HEK293 (cell line): Measurements from ENCODE around the gene CACNG3.

Experiments used
- HOXA7 ChIP-seq: sonication (generic); formaldehyde crosslinking; IDR thresholded peaks from 2 replicates; pipeline ENCODE4 v1.8.1; 2022; ENCODE audit warnings: missing genetic modification reagents, borderline replicate concordance
- PATZ1 ChIP-seq: fragments of 450-650 bp; formaldehyde crosslinking; IDR thresholded peaks from 2 replicates; pipeline ENCODE4 v1.5.1; 2016; ENCODE audit warnings: missing biosample characterization, missing genetic modification characterization
- YY1 ChIP-seq: fragments of 450-650 bp; formaldehyde crosslinking; IDR thresholded peaks from 2 replicates; pipeline ENCODE4 v1.5.1; 2018; ENCODE audit warnings: missing biosample characterization, missing genetic modification characterization
- ZEB2 ChIP-seq: fragments of 450-650 bp; formaldehyde crosslinking; IDR thresholded peaks from 2 replicates; pipeline ENCODE4 v1.5.1; 2016; ENCODE audit warnings: missing biosample characterization, missing genetic modification characterization
- ZNF10 ChIP-seq: fragments of 450-650 bp; formaldehyde crosslinking; IDR thresholded peaks from 2 replicates; pipeline ENCODE4 v1.5.1; 2017; ENCODE audit warnings: missing biosample characterization, missing genetic modification characterization
- ZNF18 ChIP-seq: fragments of 450-650 bp; formaldehyde crosslinking; IDR thresholded peaks from 2 replicates; pipeline ENCODE4 v1.5.1; 2016; ENCODE audit warnings: missing biosample characterization, missing genetic modification characterization
- ZNF670 ChIP-seq: fragments of 450-650 bp; formaldehyde crosslinking; IDR thresholded peaks from 2 replicates; pipeline ENCODE4 v1.5.1; 2016; ENCODE audit warnings: missing biosample characterization, missing genetic modification characterization, low read depth
- ZNF792 ChIP-seq: fragments of 450-650 bp; formaldehyde crosslinking; IDR thresholded peaks from 2 replicates; pipeline ENCODE4 v1.5.1; 2016; ENCODE audit warnings: missing biosample characterization, missing genetic modification characterization

- TF ChIP-seq ZNF670 (tag by site-specific recombination) (no peak), HOXA7 (CRISPR knock-in tag) (no peak), ZNF18 (tag by site-specific recombination) (no peak), YY1 (tag by site-specific recombination) (no peak), ZNF792 (tag by site-specific recombination) (no peak), ZNF10 (tag by site-specific recombination) (no peak), PATZ1 (tag by site-specific recombination) (no peak), ZEB2 (tag by site-specific recombination) (no peak)
Observed at GRCh38 chr16:24272379-24272778, 16.2 kb downstream of the CACNG3 start.
